Measurements from ENCODE around the gene RING1. TPM values are rescaled to one million over a fixed set of nuclear protein-coding genes. Genes with fewer than 3 reads are reported as not detected.

The RING1 gene
- total RNA-seq, 5 donors from 2014 or later (not counting 1 experiment from before 2014, with no cell fraction given) = 37.7 to 43.8 (median 42.6) TPM

- peak within 1 kb of the TSS; percentile 79 to 97 (median 92) for H3K4me3 Mint-ChIP-seq
- DNase-seq = peak; percentile 73 to 92 (median 85)
- peak within 1 kb of the TSS; percentile 83 to 88 for H3K27ac Mint-ChIP-seq
- H3K36me3 Mint-ChIP-seq = peaks cover 25% of the 10 kb centered on the region
- ChIA-PET CTCF (interaction anchor here in 1 of 2 donors (0.5 to 1.2 kb wide), 3 partner anchors 44 to 1216 kb away, joined by 3 to 7 read pairs (median 4); no protein-coding TSS in a partner anchor), POLR2A (interaction anchor here in 1 of 2 donors (0.6 kb wide), 1 partner anchor 93 kb away, joined by 7 read pairs; no protein-coding TSS in a partner anchor)
- H3K4me1 Mint-ChIP-seq = peaks cover 66 to 71% (median 68%) of the 10 kb centered on the region in 3 donors
- peak within 1 kb of the TSS; percentile 61 for H3K27ac ChIP-seq (ENCODE audit: low read length)
- peaks cover 0 to 24% of the 10 kb centered on the region in 2 donors for H3K36me3 ChIP-seq (ENCODE audit: control insufficient read depth in 2 of 2, extremely low read depth in 1 of 2, insufficient read depth in 1 of 2, low read length in 1 of 2)
- no peaks in the 10 kb centered on the region for H3K9me3 Mint-ChIP-seq
- H3K27me3 ChIP-seq (replicated peaks in 1 of 2; ENCODE audit: control insufficient read depth in 2 of 2, extremely low read depth in 1 of 2, insufficient read depth in 2 of 2, low read length in 1 of 2) = no peaks in the 10 kb centered on the region
- under 1% methylated on average over 25 of the region's 48 CpGs for WGBS (ENCODE audit: insufficient coverage)
- peak; percentile 61 to 66 (median 63) for ATAC-seq (replicated peaks in 1 of 4)
- H3K27me3 Mint-ChIP-seq = peaks cover 0 to 1% of the 10 kb centered on the region in 2 donors
- H3K4me1 ChIP-seq (ENCODE audit: control insufficient read depth in 1 of 2, extremely low read depth in 1 of 2, insufficient read depth in 2 of 2, low read length in 2 of 2) = peaks cover 21 to 61% of the 10 kb centered on the region in 2 experiments
- no peaks in the 10 kb centered on the region for H3K9me3 ChIP-seq
- peak within 1 kb of the TSS; percentile 75 to 91 for H3K4me3 ChIP-seq (ENCODE audit: control insufficient read depth in 1 of 2, extremely low read depth in 1 of 2, low read length in 1 of 2)
Measured at GRCh38 chr6:33204415-33205190, 3.7 kb upstream of the RING1 start, which contains the start of gene HSD17B8. HSD17B8 (plus strand) TSS chr6:33204655; CDS start chr6:33204669, 14 bp downstream.

GRCh38 chr6:33205191-33206026, 2.9 kb upstream of the RING1 start:
- peaks cover 33% of the 10 kb centered on the region for H3K36me3 Mint-ChIP-seq
- H3K27ac Mint-ChIP-seq = peak overlapping the region; percentile 83 to 88
- peaks cover 69 to 72% (median 69%) of the 10 kb centered on the region in 3 donors for H3K4me1 Mint-ChIP-seq
- DNase-seq = peak in 2 of 35 experiments; percentile 20 to 50
- POLR2A ChIA-PET = no interaction called here
- WGBS (ENCODE audit: insufficient coverage) = 55% methylated on average over 2 of the region's 17 CpGs
- Histone ChIP-seq H3K4me3 (ENCODE audit: control insufficient read depth in 1 of 2, extremely low read depth in 1 of 2, low read length in 1 of 2) (peak overlapping the region; percentile 75 to 91), H3K9me3 (no peaks in the 10 kb centered on the region), H3K27ac (ENCODE audit: low read length) (peak overlapping the region; percentile 61), H3K36me3 (ENCODE audit: control insufficient read depth in 2 of 2, extremely low read depth in 1 of 2, insufficient read depth in 1 of 2, low read length in 1 of 2) (peaks cover 0 to 32% of the 10 kb centered on the region in 2 donors), H3K27me3 (replicated peaks in 1 of 2; ENCODE audit: control insufficient read depth in 2 of 2, extremely low read depth in 1 of 2, insufficient read depth in 2 of 2, low read length in 1 of 2) (no peaks in the 10 kb centered on the region), H3K4me1 (ENCODE audit: control insufficient read depth in 1 of 2, extremely low read depth in 1 of 2, insufficient read depth in 2 of 2, low read length in 2 of 2) (peaks cover 19 to 57% of the 10 kb centered on the region in 2 experiments)
- ATAC-seq (replicated peaks in 1 of 4) = no peak
- CTCF ChIA-PET = interaction anchor here in 1 of 2 donors (1.2 kb wide), 1 partner anchor 43 kb away, joined by 7 read pairs; no protein-coding TSS in a partner anchor
- peak overlapping the region; percentile 79 to 97 (median 92) for H3K4me3 Mint-ChIP-seq
- no peaks in the 10 kb centered on the region for H3K9me3 Mint-ChIP-seq
- H3K27me3 Mint-ChIP-seq = peaks cover 0 to 5% of the 10 kb centered on the region in 2 donors

GRCh38 chr6:33206027-33206863, 2.1 kb upstream of the RING1 start:
- no peak for DNase-seq
- CTCF ChIA-PET = no interaction called here

DNA sequence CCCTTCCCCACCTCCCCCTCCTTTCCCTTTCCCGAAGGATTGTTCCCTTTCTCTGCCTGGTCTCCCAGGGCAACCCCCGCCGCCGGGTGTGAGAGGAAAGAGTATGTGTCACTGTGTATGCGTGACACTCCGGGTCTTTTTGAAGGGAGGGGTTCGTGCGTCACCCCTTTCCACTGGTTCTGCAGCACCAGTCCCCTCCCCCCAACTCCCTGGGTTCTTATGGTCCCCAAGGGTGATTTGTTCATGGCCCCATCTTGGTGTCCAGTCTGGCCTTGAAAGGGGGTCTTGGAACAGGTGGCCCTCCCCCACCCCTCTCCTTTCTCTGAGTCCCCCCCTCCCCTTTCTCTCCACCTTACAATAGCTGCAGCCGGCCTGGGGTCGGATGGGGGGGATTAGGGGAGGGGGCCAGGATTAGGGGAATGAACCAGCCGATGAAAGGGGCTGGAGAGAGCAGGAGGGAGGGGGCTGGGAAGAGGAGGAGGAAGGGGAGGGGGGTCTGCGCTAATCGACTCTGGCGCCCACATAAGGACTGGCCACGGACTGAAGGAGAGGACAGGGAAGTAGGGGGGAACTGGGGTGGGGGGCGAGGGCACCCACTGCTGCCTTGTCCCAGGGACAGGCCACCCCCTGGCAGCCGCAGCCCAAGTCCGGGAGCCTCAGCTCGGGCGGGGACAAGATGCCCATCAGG, 1.3 kb upstream of the RING1 start:
- Histone ChIP-seq H3K9me3 (no peaks in the 10 kb centered on the region), H3K4me1 (ENCODE audit: control insufficient read depth in 1 of 2, extremely low read depth in 1 of 2, insufficient read depth in 2 of 2, low read length in 2 of 2) (peaks cover 13 to 45% of the 10 kb centered on the region in 2 experiments), H3K27ac (ENCODE audit: low read length) (no peak overlapping the region), H3K4me3 (ENCODE audit: control insufficient read depth in 1 of 2, extremely low read depth in 1 of 2, low read length in 1 of 2) (peak overlapping the region; percentile 84 to 98), H3K27me3 (replicated peaks in 1 of 2; ENCODE audit: control insufficient read depth in 2 of 2, extremely low read depth in 1 of 2, insufficient read depth in 2 of 2, low read length in 1 of 2) (peaks cover 0 to 7% of the 10 kb centered on the region in 2 experiments), H3K36me3 (ENCODE audit: control insufficient read depth in 2 of 2, extremely low read depth in 1 of 2, insufficient read depth in 1 of 2, low read length in 1 of 2) (peaks cover 0 to 40% of the 10 kb centered on the region in 2 donors)
- WGBS (ENCODE audit: insufficient coverage) = 56% methylated on average over 8 of the region's 20 CpGs
- ATAC-seq (replicated peaks in 1 of 4) (no peak), DNase-seq (no peak)
- H3K27ac Mint-ChIP-seq = no peak overlapping the region
- peaks cover 54 to 57% (median 56%) of the 10 kb centered on the region in 3 donors for H3K4me1 Mint-ChIP-seq
- H3K27me3 Mint-ChIP-seq = peaks cover 0 to 6% of the 10 kb centered on the region in 2 donors
- H3K9me3 Mint-ChIP-seq = no peaks in the 10 kb centered on the region
- H3K36me3 Mint-ChIP-seq = peaks cover 31% of the 10 kb centered on the region
- H3K4me3 Mint-ChIP-seq = peak overlapping the region; percentile 81 to 97 (median 87)
- POLR2A ChIA-PET = no interaction called here
- CTCF ChIA-PET = no interaction called here

More at GRCh38 chr6:33206027-33206863, 2.1 kb upstream of the RING1 start:
- peaks cover 0 to 5% of the 10 kb centered on the region in 2 donors for H3K27me3 Mint-ChIP-seq
- peak overlapping the region; percentile 79 to 97 (median 92) for H3K4me3 Mint-ChIP-seq
- POLR2A ChIA-PET = no interaction called here
- H3K9me3 ChIP-seq = no peaks in the 10 kb centered on the region
- H3K9me3 Mint-ChIP-seq = no peaks in the 10 kb centered on the region
- no peak overlapping the region for H3K4me3 ChIP-seq (ENCODE audit: control insufficient read depth in 1 of 2, extremely low read depth in 1 of 2, low read length in 1 of 2)
- H3K27me3 ChIP-seq (replicated peaks in 1 of 2; ENCODE audit: control insufficient read depth in 2 of 2, extremely low read depth in 1 of 2, insufficient read depth in 2 of 2, low read length in 1 of 2) = no peaks in the 10 kb centered on the region
- H3K36me3 Mint-ChIP-seq = peaks cover 33% of the 10 kb centered on the region
- H3K36me3 ChIP-seq (ENCODE audit: control insufficient read depth in 2 of 2, extremely low read depth in 1 of 2, insufficient read depth in 1 of 2, low read length in 1 of 2) = peaks cover 0 to 36% of the 10 kb centered on the region in 2 donors
- WGBS (ENCODE audit: insufficient coverage) = no CpG with 5 or more reads among the region's 3 CpGs
- peak overlapping the region; percentile 44 to 83 for H3K27ac Mint-ChIP-seq
- ATAC-seq (replicated peaks in 1 of 4) = no peak
- H3K27ac ChIP-seq (ENCODE audit: low read length) = no peak overlapping the region
- peaks cover 62 to 64% (median 64%) of the 10 kb centered on the region in 3 donors for H3K4me1 Mint-ChIP-seq
- H3K4me1 ChIP-seq (ENCODE audit: control insufficient read depth in 1 of 2, extremely low read depth in 1 of 2, insufficient read depth in 2 of 2, low read length in 2 of 2) = peaks cover 18 to 53% of the 10 kb centered on the region in 2 experiments

DNA sequence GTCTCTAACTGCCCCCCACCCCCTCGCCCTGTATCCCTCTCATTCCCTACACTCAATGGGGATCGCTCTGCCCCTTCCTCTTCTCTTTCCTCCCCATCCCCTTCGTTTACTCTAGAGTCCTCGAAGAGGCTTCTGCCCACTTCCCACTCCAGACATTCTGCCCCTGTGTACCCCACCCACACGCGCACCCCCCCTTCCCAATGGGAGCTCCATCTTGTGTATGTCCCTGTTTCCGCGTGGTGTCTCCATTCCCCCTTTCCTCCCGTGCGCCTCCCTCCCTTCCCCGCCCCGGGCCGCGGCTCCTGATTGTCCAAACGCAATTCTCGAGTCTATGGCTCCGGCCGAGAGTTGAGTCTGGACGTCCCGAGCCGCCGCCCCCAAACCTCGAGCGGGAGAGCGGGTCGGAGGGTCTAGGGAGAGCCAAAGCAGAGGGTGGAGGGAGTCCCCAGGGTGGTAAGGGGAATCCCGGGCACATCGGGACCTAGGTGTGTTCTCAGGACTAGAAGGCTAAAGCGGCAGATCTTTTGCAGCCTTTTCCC, 679 bp upstream of the RING1 start:
- Mint-ChIP-seq H3K4me3 (peak overlapping the region; percentile 81 to 89 (median 87)), H3K27me3 (peaks cover 0 to 11% of the 10 kb centered on the region in 2 donors), H3K4me1 (peaks cover 51 to 57% (median 53%) of the 10 kb centered on the region in 3 donors), H3K9me3 (no peaks in the 10 kb centered on the region), H3K27ac (peak overlapping the region; percentile 80 to 84), H3K36me3 (peaks cover 29% of the 10 kb centered on the region)
- DNase-seq = peak in 1 of 35 experiments; percentile 56
- Histone ChIP-seq H3K4me1 (ENCODE audit: control insufficient read depth in 1 of 2, extremely low read depth in 1 of 2, insufficient read depth in 2 of 2, low read length in 2 of 2) (peaks cover 13 to 46% of the 10 kb centered on the region in 2 experiments), H3K27ac (ENCODE audit: low read length) (peak overlapping the region; percentile 93), H3K36me3 (ENCODE audit: control insufficient read depth in 2 of 2, extremely low read depth in 1 of 2, insufficient read depth in 1 of 2, low read length in 1 of 2) (peaks cover 0 to 37% of the 10 kb centered on the region in 2 donors), H3K9me3 (no peaks in the 10 kb centered on the region), H3K27me3 (replicated peaks in 1 of 2; ENCODE audit: control insufficient read depth in 2 of 2, extremely low read depth in 1 of 2, insufficient read depth in 2 of 2, low read length in 1 of 2) (peaks cover 0 to 12% of the 10 kb centered on the region in 2 experiments), H3K4me3 (ENCODE audit: control insufficient read depth in 1 of 2, extremely low read depth in 1 of 2, low read length in 1 of 2) (peak overlapping the region; percentile 84 to 98)
- POLR2A ChIA-PET = interaction anchor here (0.6 to 0.7 kb wide), 2 partner anchors 41 to 64 kb away, joined by 3 read pairs; no protein-coding TSS in a partner anchor
- CTCF ChIA-PET = interaction anchor here (0.5 to 1.3 kb wide), 4 partner anchors 11 to 43 kb away, joined by 3 to 15 read pairs (median 4); no protein-coding TSS in a partner anchor
- 5% methylated on average over 17 of the region's 29 CpGs for WGBS (ENCODE audit: insufficient coverage)
- no peak for ATAC-seq (replicated peaks in 1 of 4)
